ACC112 (cell line): ENCODE measurements around the gene SCML2.
A peak's percentile ranks its signal among the peaks of the same experiment; 100 is the strongest.
"Not testable (repeated sequence)": the region's sequence is repeated elsewhere in the genome, so short reads cannot be mapped to it uniquely, and the experiment has no call there.

Source experiments
- H2AFZ ChIP-seq: fragments of 200-600 bp; sonication (generic); one replicate; pipeline ENCODE4 v1.6.0; 2017; ENCODE audit warnings: antibody characterized with exemption, low read length; ENCODE audit not compliant: unreplicated experiment
- H3K27ac ChIP-seq: fragments of 200-600 bp; sonication (generic); 2 replicates; pipeline ENCODE4 v1.5.1; 2014; ENCODE audit warnings: low read depth, mild to moderate bottlenecking, antibody characterized with exemption, low read length, moderate library complexity
- H3K27me3 ChIP-seq: fragments of 200-600 bp; sonication (generic); 2 replicates; pipeline ENCODE4 v1.6.1; 2014; ENCODE audit warnings: mild to moderate bottlenecking, antibody characterized with exemption, low read length, moderate library complexity, mixed read lengths; ENCODE audit not compliant: insufficient read depth
- H3K36me3 ChIP-seq: fragments of 200-600 bp; sonication (generic); 2 replicates; pipeline ENCODE4 v1.6.1; 2016; ENCODE audit warnings: mild to moderate bottlenecking, antibody characterized with exemption, low read length, moderate library complexity, mixed read lengths; ENCODE audit not compliant: insufficient read depth
- H3K4me1 ChIP-seq: fragments of 200-600 bp; sonication (generic); one replicate; pipeline ENCODE4 v1.6.1; 2016; ENCODE audit warnings: low read length, mixed read lengths; ENCODE audit not compliant: insufficient read depth, unreplicated experiment, control insufficient read depth
- H3K4me3 ChIP-seq: fragments of 200-600 bp; sonication (generic); 2 replicates; pipeline ENCODE4 v1.5.1; 2014; ENCODE audit warnings: mild to moderate bottlenecking, low read depth, low read length
- H3K79me2 ChIP-seq: fragments of 200-600 bp; sonication (generic); one replicate; pipeline ENCODE4 v1.6.0; 2016; ENCODE audit warnings: low read length; ENCODE audit not compliant: control insufficient read depth, unreplicated experiment, insufficient read depth

Gene SCML2

GRCh38 chrX:18354369-18355223 is at the start of gene SCML2:
Gene SCML2 (minus strand): TSS chrX:18354688. CDS start chrX:18334071, 20,617 bp downstream.
- Histone ChIP-seq H3K36me3 (no peaks in the 10 kb centered on the region), H3K4me1 (peaks cover 24% of the 10 kb centered on the region), H3K27ac (no peak within 1 kb of the TSS; the same call in 1 of the 2 replicates), H3K27me3 (peaks cover 9% of the 10 kb centered on the region), H3K4me3 (peak within 1 kb of the TSS; percentile 88), H2AFZ (peak within 1 kb of the TSS; percentile 95), H3K79me2 (peaks cover 27% of the 10 kb centered on the region)

- H3K27ac ChIP-seq = no peak overlapping the region
- H3K4me3 ChIP-seq = no peak overlapping the region
- H3K79me2 ChIP-seq = no peaks in the 10 kb centered on the region
- no peaks in the 10 kb centered on the region for H3K27me3 ChIP-seq
- no peak overlapping the region for H2AFZ ChIP-seq
- no peaks in the 10 kb centered on the region for H3K36me3 ChIP-seq
- H3K4me1 ChIP-seq = peaks cover 4% of the 10 kb centered on the region
Measured at GRCh38 chrX:18401848-18402213, 47.3 kb upstream of the SCML2 start.

- Histone ChIP-seq H3K79me2 (no peaks in the 10 kb centered on the region), H3K27me3 (no peaks in the 10 kb centered on the region), H3K4me3 (no peak overlapping the region), H3K36me3 (no peaks in the 10 kb centered on the region), H2AFZ (no peak overlapping the region), H3K4me1 (no peaks in the 10 kb centered on the region), H3K27ac (no peak overlapping the region)
Measured at GRCh38 chrX:18394477-18394876, 40.0 kb upstream of the SCML2 start.

- Histone ChIP-seq H3K4me3 (no peak overlapping the region), H3K4me1 (no peaks in the 10 kb centered on the region), H3K36me3 (no peaks in the 10 kb centered on the region), H3K79me2 (no peaks in the 10 kb centered on the region), H3K27ac (no peak overlapping the region), H2AFZ (no peak overlapping the region), H3K27me3 (no peaks in the 10 kb centered on the region)
Measured at GRCh38 chrX:18390941-18391538, 36.6 kb upstream of the SCML2 start.

- Histone ChIP-seq H2AFZ (no peak overlapping the region), H3K27ac (no peak overlapping the region), H3K4me1 (no peaks in the 10 kb centered on the region), H3K36me3 (no peaks in the 10 kb centered on the region), H3K27me3 (no peaks in the 10 kb centered on the region), H3K79me2 (no peaks in the 10 kb centered on the region), H3K4me3 (no peak overlapping the region)
Measured at GRCh38 chrX:18389966-18390365, 35.5 kb upstream of the SCML2 start.

GRCh38 chrX:18377796-18378195 is 23.3 kb upstream of the SCML2 start:
- Histone ChIP-seq H3K27ac (no peak overlapping the region), H3K4me1 (no peaks in the 10 kb centered on the region), H3K79me2 (no peaks in the 10 kb centered on the region), H3K36me3 (no peaks in the 10 kb centered on the region), H3K27me3 (0 out of 2 replicates have a peak, but pooled peaks cover 3% of the 10 kb centered on the region), H3K4me3 (no peak overlapping the region), H2AFZ (no peak overlapping the region)

- not testable (repeated sequence) for H3K4me3 ChIP-seq, H3K27me3 ChIP-seq, H3K79me2 ChIP-seq, H2AFZ ChIP-seq, H3K4me1 ChIP-seq, H3K36me3 ChIP-seq, H3K27ac ChIP-seq
Measured at GRCh38 chrX:18375131-18375805, 20.8 kb upstream of the SCML2 start.

- not testable (repeated sequence) for H3K36me3 ChIP-seq, H3K4me3 ChIP-seq, H3K27me3 ChIP-seq, H3K79me2 ChIP-seq, H3K27ac ChIP-seq, H3K4me1 ChIP-seq, H2AFZ ChIP-seq
Measured at GRCh38 chrX:18369096-18369495, 14.6 kb upstream of the SCML2 start.

GRCh38 chrX:18368402-18368801 is 13.9 kb upstream of the SCML2 start:
- Histone ChIP-seq H3K4me3 (no peak overlapping the region), H3K27me3 (no peaks in the 10 kb centered on the region), H3K79me2 (no peaks in the 10 kb centered on the region), H3K4me1 (no peaks in the 10 kb centered on the region), H3K36me3 (no peaks in the 10 kb centered on the region), H2AFZ (no peak overlapping the region), H3K27ac (no peak overlapping the region)

GRCh38 chrX:18360867-18361266 is 6.4 kb upstream of the SCML2 start:
- Histone ChIP-seq H3K27me3 (peaks cover 19% of the 10 kb centered on the region), H3K27ac (no peak overlapping the region), H3K4me1 (no peaks in the 10 kb centered on the region), H3K4me3 (no peak overlapping the region), H3K36me3 (no peaks in the 10 kb centered on the region), H3K79me2 (no peaks in the 10 kb centered on the region), H2AFZ (no peak overlapping the region)
